ENCODE data around the gene STPG1. TPM values are rescaled to one million over a fixed set of nuclear protein-coding genes. Genes with fewer than 3 reads are reported as not detected.

STPG1 gene
- total and polyA plus RNA-seq, 9 of the 15 experiments (the other 6 are each of a cell fraction or from before 2014, with no cell fraction given): 5.0 to 11.9 (median 8.3) TPM

DNA sequence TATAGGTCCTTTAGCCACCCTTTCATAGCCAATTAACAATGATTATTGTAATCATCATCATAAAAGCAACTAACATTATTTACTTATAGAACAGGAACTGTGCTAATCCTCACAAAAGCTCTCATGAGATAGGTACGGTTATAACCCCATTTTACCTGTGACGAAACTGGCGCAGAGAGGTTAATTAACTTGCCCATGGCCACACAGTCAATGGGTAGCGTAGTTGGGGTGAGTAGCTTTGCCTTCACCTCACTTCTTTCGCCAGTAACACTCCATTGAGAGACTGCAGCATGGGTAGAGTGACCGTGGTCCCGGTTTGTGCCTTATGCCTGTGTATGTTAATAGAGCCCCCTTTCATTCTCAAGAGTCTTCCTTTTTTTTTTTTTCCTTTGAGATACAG, 12.3 kb upstream of the STPG1 start:
- no peak overlapping the region for H3K27ac ChIP-seq (ENCODE audit: extremely low read depth, low read depth, low read length)
- H3K36me3 ChIP-seq (ENCODE audit: control insufficient read depth, insufficient read depth, low read length): peaks cover 27% of the 10 kb centered on the region
- H3K4me2 ChIP-seq (ENCODE audit: insufficient read depth, low read length): no peak overlapping the region
- H3K4me1 ChIP-seq (replicated peaks in 1 of 2; ENCODE audit: control insufficient read depth in 2 of 2, insufficient read depth in 2 of 2, low read length in 2 of 2): peaks cover 3 to 4% of the 10 kb centered on the region in 2 experiments; a peak in 2 of 5 replicates
- 83% methylated on average over 7 of the region's 7 CpGs for WGBS (ENCODE audit: insufficient coverage, low coverage, missing lambda C conversion rate)
- ChIA-PET CTCF (ENCODE audit: low intra/inter-chr PET ratio) (no interaction called here), POLR2A (interaction anchor here (0.9 to 2.6 kb wide), 3 partner anchors 9 to 34 kb away, joined by 3 to 21 read pairs (median 4); partner anchors contain the start of gene NIPAL3)
- TF ChIP-seq ZFP36 (IDR thresholded peaks at IDR 0.05; ENCODE audit: low read depth, low read length, partially characterized antibody) (peak; percentile 56), BRD4 (IDR thresholded peaks at IDR 0.05) (no peak), ZC3H4 (CRISPR knock-in tag; IDR thresholded peaks at IDR 0.05; ENCODE audit: borderline replicate concordance) (no peak), ETS2 (tag; IDR thresholded peaks at IDR 0.05; ENCODE audit: borderline replicate concordance, poor library complexity, severe bottlenecking) (no peak), FOXA1 (IDR thresholded peaks at IDR 0.05; ENCODE audit: borderline replicate concordance) (no peak), TEAD2 (tag; IDR thresholded peaks at IDR 0.05) (no peak), RBM25 (IDR thresholded peaks at IDR 0.05; ENCODE audit: low read depth, low read length, severe bottlenecking) (peak; percentile 62), NFRKB (IDR thresholded peaks at IDR 0.05; ENCODE audit: low read depth) (no peak), BCOR (IDR thresholded peaks at IDR 0.05) (peak; percentile 69), KDM1A (IDR thresholded peaks at IDR 0.05) (0 out of 4 replicates have a peak, but pooled peaks of 1 of the 2 experiments have one; percentile 18)
- no peak for ATAC-seq
- in situ Hi-C loops (cut with MboI) (no loop called here), intact Hi-C loops (cut with micrococcal nuclease) (no loop called here)
- no peak overlapping the region for H3K9ac ChIP-seq (ENCODE audit: insufficient read depth in 1 of 2, low read depth in 2 of 2, low read length in 2 of 2)
- no peaks in the 10 kb centered on the region for H3K9me3 ChIP-seq (replicated peaks; ENCODE audit: control insufficient read depth, insufficient read depth, low read depth, low read length)
- H3K79me2 ChIP-seq (ENCODE audit: control insufficient read depth, insufficient read depth, low read length): no peaks in the 10 kb centered on the region
- no peak for DNase-seq (ENCODE audit: extremely low read depth in 1 of 4, low spot score in 3 of 4)
- no peaks in the 10 kb centered on the region for H3K9me1 ChIP-seq (ENCODE audit: control insufficient read depth, insufficient read depth, low read length)
- 0 out of 2 replicates have a peak, but pooled peaks cover 5% of the 10 kb centered on the region for H4K20me1 ChIP-seq (replicated peaks; ENCODE audit: control insufficient read depth, insufficient read depth, low read length)
- no peak overlapping the region for H3K4me3 ChIP-seq
- no peak for FAIRE-seq
- no peaks in the 10 kb centered on the region for H3K27me3 ChIP-seq (ENCODE audit: control insufficient read depth in 2 of 2, insufficient read depth in 2 of 2, low read length in 2 of 2)
- no peak overlapping the region for H2AFZ ChIP-seq (ENCODE audit: low read depth, low read length)
- BruUV-seq (replicated peaks): no TSS peak
